Suppressor macrophage (primary cell): ENCODE measurements around the gene CTPS2.

Source experiments
- DNase-seq, 4 experiments: peaks; one replicate each; pipeline ENCODE4 v3.0.0-alpha.2; 2020 to 2022

Gene CTPS2

DNA sequence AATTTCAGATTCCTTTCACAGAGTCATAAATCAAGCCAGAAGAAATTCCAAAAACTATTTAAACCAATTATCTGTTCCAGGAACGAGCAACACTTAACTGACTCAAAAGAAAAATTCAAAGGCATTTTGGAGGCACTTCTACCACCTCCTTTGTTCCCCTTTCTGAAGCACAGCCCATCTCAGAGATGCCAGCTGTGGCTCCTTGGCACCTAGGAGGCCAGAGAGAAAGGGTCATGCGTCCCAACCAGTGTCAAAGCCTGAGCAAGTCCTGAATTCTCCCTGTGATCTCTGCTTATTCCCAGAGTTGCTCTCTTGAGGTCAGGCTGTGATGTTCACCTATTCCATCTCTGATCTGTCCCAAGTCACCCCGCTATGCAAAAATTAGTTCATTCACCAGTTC lies 167.5 kb downstream of the CTPS2 start:
- DNase-seq = no peak
